Measurements from ENCODE around the gene FHIT.
A peak's percentile ranks its signal among the peaks of the same experiment; 100 is the strongest.

Gene FHIT

GRCh38 chr3:59774634-59775033 is 1476.6 kb downstream of the FHIT start:
- DNase-seq = no peak
- H3K4me1 Mint-ChIP-seq = peaks cover 49% of the 10 kb centered on the region
- ATAC-seq = no peak
- no peak overlapping the region for H3K4me3 Mint-ChIP-seq
- H3K36me3 Mint-ChIP-seq (ENCODE audit: low read depth) = no peaks in the 10 kb centered on the region
- H3K27me3 Mint-ChIP-seq = peaks cover 21% of the 10 kb centered on the region
- no peaks in the 10 kb centered on the region for H3K9me3 Mint-ChIP-seq
- H3K27ac Mint-ChIP-seq = no peak overlapping the region

DNA sequence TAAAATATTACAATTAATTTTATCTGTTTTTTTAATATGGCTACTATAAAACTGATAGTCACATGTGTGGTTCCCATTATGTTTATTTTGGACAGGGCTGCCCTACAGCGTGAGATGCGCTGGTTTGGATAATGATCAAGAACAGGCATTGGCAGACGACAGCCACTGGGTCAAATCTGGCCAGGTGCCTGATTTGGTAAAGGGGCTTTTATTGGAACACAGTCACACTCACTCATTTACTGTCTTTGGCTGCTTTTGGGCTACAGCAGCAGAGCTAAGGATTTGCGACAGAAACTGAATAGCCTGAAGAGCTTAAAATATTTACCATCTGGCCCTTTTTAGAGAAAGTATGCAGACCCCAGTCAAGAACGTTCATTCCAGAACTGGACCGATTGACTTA is 1477.3 kb downstream of the FHIT start:
- no peak overlapping the region for H3K4me3 Mint-ChIP-seq
- H3K27ac Mint-ChIP-seq = no peak overlapping the region
- peaks cover 49% of the 10 kb centered on the region for H3K4me1 Mint-ChIP-seq
- DNase-seq (no peak), ATAC-seq (no peak)
- no peaks in the 10 kb centered on the region for H3K9me3 Mint-ChIP-seq
- H3K36me3 Mint-ChIP-seq (ENCODE audit: low read depth) = no peaks in the 10 kb centered on the region
- H3K27me3 Mint-ChIP-seq = peaks cover 21% of the 10 kb centered on the region

- Mint-ChIP-seq H3K4me1 (peaks cover 43% of the 10 kb centered on the region), H3K9me3 (no peaks in the 10 kb centered on the region), H3K27ac (peak overlapping the region; percentile 8), H3K4me3 (peak overlapping the region; percentile 16), H3K27me3 (peaks cover 21% of the 10 kb centered on the region), H3K36me3 (ENCODE audit: low read depth) (no peaks in the 10 kb centered on the region)
- DNase-seq (peak; percentile 39), ATAC-seq (peak; percentile 59)
Observed at GRCh38 chr3:59772416-59773408, 1478.5 kb downstream of the FHIT start.

DNA sequence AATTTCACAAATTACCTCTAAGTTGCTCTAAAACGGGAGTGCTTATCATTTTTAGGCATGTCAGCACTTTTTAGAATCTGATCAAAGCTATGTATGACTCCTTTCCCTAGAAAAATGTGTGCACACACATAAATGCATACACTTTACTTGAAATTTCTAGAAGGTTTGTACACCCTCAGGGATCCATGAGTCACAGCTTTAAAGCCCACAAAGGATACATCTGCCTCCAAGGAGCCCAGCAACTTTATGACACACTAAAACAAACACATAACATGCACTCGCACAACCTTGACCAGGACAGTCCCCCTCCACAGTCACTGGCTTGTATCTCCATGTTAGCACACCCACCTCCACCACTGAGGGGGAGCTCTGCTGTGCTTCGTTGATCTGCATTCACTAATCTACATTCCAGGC is 1479.5 kb downstream of the FHIT start:
- H3K36me3 Mint-ChIP-seq (ENCODE audit: low read depth) = no peaks in the 10 kb centered on the region
- no peaks in the 10 kb centered on the region for H3K9me3 Mint-ChIP-seq
- no peak for DNase-seq
- ATAC-seq = peak; percentile 48
- H3K4me3 Mint-ChIP-seq = no peak overlapping the region
- no peak overlapping the region for H3K27ac Mint-ChIP-seq
- H3K27me3 Mint-ChIP-seq = peaks cover 14% of the 10 kb centered on the region
- peaks cover 34% of the 10 kb centered on the region for H3K4me1 Mint-ChIP-seq

- H3K27ac Mint-ChIP-seq = no peak overlapping the region
- DNase-seq (no peak), ATAC-seq (no peak)
- peaks cover 25% of the 10 kb centered on the region for H3K4me1 Mint-ChIP-seq
- peaks cover 9% of the 10 kb centered on the region for H3K27me3 Mint-ChIP-seq
- no peak overlapping the region for H3K4me3 Mint-ChIP-seq
- no peaks in the 10 kb centered on the region for H3K9me3 Mint-ChIP-seq
- H3K36me3 Mint-ChIP-seq (ENCODE audit: low read depth) = no peaks in the 10 kb centered on the region
Observed at GRCh38 chr3:59769127-59769750, 1482.0 kb downstream of the FHIT start.

GRCh38 chr3:59766200-59766872 is 1484.9 kb downstream of the FHIT start:
- Mint-ChIP-seq H3K27me3 (peaks cover 5% of the 10 kb centered on the region), H3K36me3 (ENCODE audit: low read depth) (no peaks in the 10 kb centered on the region), H3K4me1 (peaks cover 2% of the 10 kb centered on the region), H3K27ac (no peak overlapping the region), H3K4me3 (no peak overlapping the region), H3K9me3 (no peaks in the 10 kb centered on the region)
- DNase-seq (no peak), ATAC-seq (no peak)

- H3K36me3 Mint-ChIP-seq (ENCODE audit: low read depth) = no peaks in the 10 kb centered on the region
- no peak overlapping the region for H3K4me3 Mint-ChIP-seq
- H3K4me1 Mint-ChIP-seq = peaks cover 12% of the 10 kb centered on the region
- no peaks in the 10 kb centered on the region for H3K9me3 Mint-ChIP-seq
- ATAC-seq (no peak), DNase-seq (no peak)
- no peak overlapping the region for H3K27ac Mint-ChIP-seq
- peaks cover 2% of the 10 kb centered on the region for H3K27me3 Mint-ChIP-seq
Observed at GRCh38 chr3:59764171-59764570, 1487.1 kb downstream of the FHIT start.

- Mint-ChIP-seq H3K4me3 (no peak overlapping the region), H3K27me3 (peaks cover 2% of the 10 kb centered on the region), H3K27ac (no peak overlapping the region), H3K36me3 (ENCODE audit: low read depth) (no peaks in the 10 kb centered on the region), H3K9me3 (no peaks in the 10 kb centered on the region), H3K4me1 (peaks cover 23% of the 10 kb centered on the region)
- ATAC-seq = no peak
- no peak for DNase-seq
Observed at GRCh38 chr3:59762941-59763340, 1488.3 kb downstream of the FHIT start.

DNA sequence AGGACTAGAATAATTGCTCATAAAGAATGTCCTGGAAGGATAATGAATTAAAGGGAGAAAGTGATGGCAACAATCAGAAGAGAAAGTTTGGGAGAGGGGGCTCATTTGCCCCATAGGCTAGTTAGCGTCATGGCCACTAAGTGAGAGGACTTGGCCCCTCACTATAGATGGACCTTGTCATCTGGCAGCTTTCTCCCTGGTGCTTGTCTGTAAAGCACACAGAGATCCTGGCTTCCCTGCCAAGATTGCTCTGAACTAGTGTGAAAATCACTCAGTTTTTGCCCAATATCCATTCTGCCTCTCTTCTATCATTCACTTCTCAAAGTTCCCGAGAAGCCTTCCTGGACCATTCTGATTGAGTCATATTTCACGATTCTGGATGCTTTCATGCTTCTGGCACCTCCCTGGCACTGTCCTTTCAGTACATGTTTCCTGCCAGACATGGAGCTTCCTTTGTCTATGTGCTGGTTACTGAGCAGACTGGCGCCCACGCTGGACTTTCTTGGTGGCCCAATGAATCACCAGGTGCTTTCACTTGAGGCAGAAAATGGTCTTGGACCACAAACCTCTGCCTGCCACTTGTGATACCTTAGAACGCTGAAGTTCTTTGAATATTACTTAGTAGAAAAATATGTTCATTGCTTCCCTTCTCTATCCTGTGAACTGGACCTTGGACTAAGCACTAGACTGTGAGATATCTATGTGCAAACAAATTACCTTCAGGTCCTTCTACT is 1491.8 kb downstream of the FHIT start:
- Mint-ChIP-seq H3K9me3 (no peaks in the 10 kb centered on the region), H3K4me3 (no peak overlapping the region), H3K36me3 (ENCODE audit: low read depth) (no peaks in the 10 kb centered on the region), H3K27ac (no peak overlapping the region), H3K4me1 (peaks cover 34% of the 10 kb centered on the region), H3K27me3 (peaks cover 2% of the 10 kb centered on the region)
- peak; percentile 55 for DNase-seq
- ATAC-seq = peak; percentile 88

GRCh38 chr3:59758672-59759071 is 1492.6 kb downstream of the FHIT start:
- ATAC-seq (peak; percentile 56), DNase-seq (no peak)
- Mint-ChIP-seq H3K4me1 (peaks cover 41% of the 10 kb centered on the region), H3K9me3 (no peaks in the 10 kb centered on the region), H3K27ac (no peak overlapping the region), H3K27me3 (no peaks in the 10 kb centered on the region), H3K4me3 (no peak overlapping the region), H3K36me3 (ENCODE audit: low read depth) (no peaks in the 10 kb centered on the region)

DNA sequence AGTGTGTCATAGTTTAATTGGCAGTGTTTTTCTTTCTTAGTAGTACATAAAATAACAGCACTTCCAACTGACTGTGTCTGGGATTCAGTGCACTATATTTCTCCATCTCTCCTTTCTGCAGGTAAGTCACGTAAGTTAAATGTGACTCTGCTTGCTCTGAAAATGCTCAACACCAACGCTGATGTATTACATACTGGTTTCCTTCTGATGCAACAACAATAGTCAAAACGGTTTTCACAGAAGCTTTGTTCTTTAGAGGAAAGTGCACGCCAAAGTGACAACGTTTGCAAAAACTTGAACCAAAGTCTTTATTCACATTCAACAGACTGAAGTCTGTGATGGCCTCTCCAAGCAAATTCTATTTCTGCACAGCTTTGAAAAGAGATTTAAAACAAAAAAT is 1494.3 kb downstream of the FHIT start:
- Mint-ChIP-seq H3K4me1 (peaks cover 54% of the 10 kb centered on the region), H3K27ac (no peak overlapping the region), H3K4me3 (no peak overlapping the region), H3K36me3 (ENCODE audit: low read depth) (no peaks in the 10 kb centered on the region), H3K9me3 (no peaks in the 10 kb centered on the region), H3K27me3 (no peaks in the 10 kb centered on the region)
- no peak for DNase-seq
- ATAC-seq = no peak

- H3K27me3 Mint-ChIP-seq = no peaks in the 10 kb centered on the region
- H3K4me3 Mint-ChIP-seq = no peak overlapping the region
- no peaks in the 10 kb centered on the region for H3K36me3 Mint-ChIP-seq (ENCODE audit: low read depth)
- peaks cover 46% of the 10 kb centered on the region for H3K4me1 Mint-ChIP-seq
- no peak for ATAC-seq
- H3K27ac Mint-ChIP-seq = no peak overlapping the region
- DNase-seq = no peak
- H3K9me3 Mint-ChIP-seq = no peaks in the 10 kb centered on the region
Observed at GRCh38 chr3:59754456-59755129, 1496.7 kb downstream of the FHIT start.

DNA sequence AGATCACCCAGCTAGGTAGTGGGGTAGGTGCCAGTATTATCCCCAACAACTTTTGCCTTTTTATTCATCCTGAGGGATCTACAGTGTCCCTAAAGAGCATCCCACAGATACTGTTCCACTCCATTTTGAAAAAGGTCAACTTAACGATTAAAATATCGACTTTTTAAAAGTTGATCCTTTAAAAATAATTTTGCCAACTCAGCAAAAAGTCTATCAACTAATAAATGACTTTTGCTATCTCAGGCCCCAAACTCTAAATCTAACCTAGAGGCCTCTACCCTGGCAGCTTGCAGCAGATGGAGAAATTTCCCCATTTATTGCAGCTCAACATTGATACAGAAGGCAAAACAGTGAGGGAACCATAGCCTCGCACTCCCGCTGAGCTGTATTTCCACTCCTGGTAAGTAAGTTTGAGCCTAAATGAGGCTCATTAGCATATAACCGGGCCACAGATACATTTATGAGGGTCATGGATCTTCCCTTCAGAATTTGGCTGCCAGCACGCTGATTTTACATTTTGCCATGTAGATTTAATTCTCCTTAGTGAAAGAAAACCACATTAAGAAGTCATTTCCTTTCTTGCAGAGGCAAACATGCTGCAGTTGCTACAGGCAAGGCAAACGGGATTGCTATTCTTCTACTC is 1497.3 kb downstream of the FHIT start:
- no peak for ATAC-seq
- no peaks in the 10 kb centered on the region for H3K9me3 Mint-ChIP-seq
- H3K4me3 Mint-ChIP-seq = no peak overlapping the region
- H3K36me3 Mint-ChIP-seq (ENCODE audit: low read depth) = no peaks in the 10 kb centered on the region
- no peak for DNase-seq
- peaks cover 39% of the 10 kb centered on the region for H3K4me1 Mint-ChIP-seq
- H3K27me3 Mint-ChIP-seq = no peaks in the 10 kb centered on the region
- H3K27ac Mint-ChIP-seq = no peak overlapping the region
